HG03520 (cell line): ENCODE data around the gene SLC28A3.

Experiments
- ATAC-seq: cut with Tn5 transposase; IDR thresholded peaks from one replicate; pipeline ENCODE4 v1.9.1; 2021; ENCODE audit warnings: mild to moderate bottlenecking, moderate library complexity; ENCODE audit not compliant: unreplicated experiment

Gene SLC28A3

DNA sequence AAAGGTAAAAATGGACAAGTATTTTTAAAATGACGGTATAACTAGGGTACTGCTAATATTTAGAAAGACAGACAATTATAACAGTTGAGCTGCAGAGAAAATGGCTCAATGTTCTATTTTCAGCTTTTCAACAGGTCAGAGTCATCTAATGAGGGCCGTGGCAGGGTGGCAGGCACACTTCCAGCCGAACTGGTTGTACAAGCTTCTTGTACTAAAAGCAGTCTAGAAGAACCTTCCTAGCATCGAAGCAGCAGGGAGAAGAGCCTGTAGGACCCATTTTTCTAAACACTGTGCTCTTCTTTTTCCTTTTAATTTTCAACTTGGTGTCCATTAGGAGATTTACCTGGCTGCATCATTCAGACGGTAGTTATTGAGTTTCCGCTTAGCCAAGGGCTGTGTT lies 85.6 kb downstream of the SLC28A3 start:
- ATAC-seq: no peak

DNA sequence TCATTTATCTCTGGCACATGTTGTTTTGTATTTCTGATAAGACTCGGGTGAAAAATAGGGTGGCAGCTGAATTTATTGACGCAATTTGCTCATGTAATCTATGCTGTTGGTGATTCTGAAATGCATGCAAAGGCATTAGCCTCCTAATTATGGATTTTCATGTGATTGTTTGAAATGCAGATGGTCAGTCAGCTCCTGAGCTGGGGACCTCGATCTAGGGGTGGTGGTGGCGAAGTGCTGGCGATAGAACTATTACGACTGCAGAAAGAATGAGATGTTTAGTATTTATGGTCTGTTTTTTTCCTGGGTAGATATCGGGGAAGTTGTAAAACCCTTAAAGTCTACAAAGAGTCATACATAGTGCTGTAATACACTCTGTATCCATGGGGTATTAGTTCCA lies 88.6 kb downstream of the SLC28A3 start:
- no peak for ATAC-seq

DNA sequence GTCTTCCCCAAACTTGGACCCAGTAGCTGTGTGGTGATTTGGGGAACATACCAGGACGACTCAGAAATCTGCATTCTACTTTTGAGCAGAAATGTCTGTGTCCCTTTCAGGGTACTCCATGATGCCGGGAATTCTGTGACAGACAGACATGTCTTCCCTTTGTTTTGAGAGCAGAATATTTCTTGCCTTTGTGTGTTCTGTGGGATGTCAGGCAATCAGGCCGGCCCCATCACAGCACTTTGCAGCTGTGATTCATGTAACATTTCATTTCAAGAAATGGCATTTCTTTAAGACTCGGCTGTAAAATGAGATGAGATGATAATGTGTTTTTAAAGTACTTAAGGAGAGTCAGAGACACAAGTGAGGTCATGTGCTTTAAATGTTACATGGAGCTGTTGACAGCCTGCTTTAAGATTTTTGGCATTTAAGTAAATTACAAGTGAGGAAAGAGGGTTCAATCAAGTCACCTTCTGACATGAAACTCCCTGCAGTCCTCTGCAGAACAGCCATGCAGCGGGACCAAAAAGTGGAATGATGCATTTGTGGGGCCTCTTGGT lies 98.7 kb downstream of the SLC28A3 start:
- ATAC-seq: no peak

GRCh38 chr9:84239343-84239742 lies 101.2 kb downstream of the SLC28A3 start:
- ATAC-seq: no peak

- no peak for ATAC-seq
Observed at GRCh38 chr9:84238652-84239051, 101.9 kb downstream of the SLC28A3 start.

DNA sequence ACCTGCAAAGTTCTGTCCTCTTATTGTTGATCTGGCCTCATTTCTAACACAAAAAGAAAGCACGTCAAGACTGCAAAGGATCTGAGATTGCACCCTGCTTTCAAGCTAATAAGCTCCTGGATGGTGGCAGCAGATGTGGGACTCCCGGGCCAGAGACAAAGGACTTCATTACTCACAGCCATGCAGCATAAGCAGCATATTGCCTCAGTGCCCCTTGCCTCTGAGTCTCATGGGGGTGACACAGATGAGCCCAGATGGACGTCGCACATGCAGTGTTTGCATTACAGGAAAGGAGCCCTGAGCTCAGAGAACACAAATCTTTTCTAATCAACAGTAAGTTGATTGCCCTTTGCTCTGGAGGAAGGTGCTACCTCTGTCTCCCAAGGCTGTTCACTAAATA lies 105.0 kb downstream of the SLC28A3 start:
- no peak for ATAC-seq

DNA sequence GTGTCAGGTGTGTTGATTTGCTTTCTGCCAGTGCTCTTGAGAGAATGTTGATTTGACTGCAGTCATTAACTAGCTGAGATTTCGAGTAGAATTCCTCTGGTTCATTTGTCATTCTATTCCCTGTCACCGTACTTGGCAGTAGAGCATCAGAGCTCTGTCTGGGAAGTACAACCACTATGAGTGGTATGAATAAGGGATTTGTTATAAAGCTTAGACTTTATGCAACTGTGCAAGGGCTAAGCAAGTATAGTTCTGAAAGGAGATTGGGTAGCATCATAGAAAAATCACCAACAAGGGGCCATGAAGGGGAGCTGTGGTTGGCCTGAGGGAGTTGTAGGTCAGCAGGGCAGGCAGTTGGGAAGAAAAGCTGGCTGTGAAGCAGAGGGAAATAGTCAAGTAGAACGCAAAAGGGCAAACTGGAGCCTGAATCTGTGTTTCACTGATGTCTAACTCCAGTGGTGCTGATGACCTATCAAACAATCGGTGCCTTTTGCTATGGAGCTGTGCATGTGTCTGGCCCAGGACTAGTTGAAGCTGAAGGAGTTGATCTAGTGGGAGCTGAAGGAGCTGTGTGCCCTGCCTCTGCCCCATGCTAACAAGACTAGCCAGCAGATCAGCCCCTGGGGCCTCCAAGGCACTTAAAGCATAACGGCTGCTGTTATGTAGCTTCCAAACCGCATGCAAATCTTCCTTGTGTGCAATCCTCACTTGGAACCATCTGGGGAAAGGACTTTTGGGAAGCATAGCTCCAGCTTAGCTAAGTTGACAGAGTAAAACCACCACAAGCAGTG lies 110.0 kb downstream of the SLC28A3 start:
- no peak for ATAC-seq

DNA sequence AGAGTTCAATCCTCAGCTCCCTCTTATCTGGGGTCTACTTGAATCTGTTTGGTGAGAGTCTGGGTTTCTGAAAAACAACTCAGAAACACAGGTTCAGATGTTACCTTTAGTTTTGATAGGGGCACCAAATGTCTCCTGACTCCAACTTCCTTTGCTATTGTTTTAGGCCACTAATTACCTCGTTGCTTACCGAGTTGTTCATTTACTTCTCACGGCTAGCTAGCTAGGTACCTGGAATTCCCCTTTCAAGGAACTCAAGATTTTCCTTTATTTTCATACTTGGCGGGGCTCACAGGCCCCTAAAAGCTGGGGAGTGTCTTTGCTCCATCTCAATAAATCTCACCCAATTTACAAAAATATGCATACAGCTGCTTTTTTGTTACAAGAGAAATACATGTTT lies 111.4 kb downstream of the SLC28A3 start:
- ATAC-seq: no peak

DNA sequence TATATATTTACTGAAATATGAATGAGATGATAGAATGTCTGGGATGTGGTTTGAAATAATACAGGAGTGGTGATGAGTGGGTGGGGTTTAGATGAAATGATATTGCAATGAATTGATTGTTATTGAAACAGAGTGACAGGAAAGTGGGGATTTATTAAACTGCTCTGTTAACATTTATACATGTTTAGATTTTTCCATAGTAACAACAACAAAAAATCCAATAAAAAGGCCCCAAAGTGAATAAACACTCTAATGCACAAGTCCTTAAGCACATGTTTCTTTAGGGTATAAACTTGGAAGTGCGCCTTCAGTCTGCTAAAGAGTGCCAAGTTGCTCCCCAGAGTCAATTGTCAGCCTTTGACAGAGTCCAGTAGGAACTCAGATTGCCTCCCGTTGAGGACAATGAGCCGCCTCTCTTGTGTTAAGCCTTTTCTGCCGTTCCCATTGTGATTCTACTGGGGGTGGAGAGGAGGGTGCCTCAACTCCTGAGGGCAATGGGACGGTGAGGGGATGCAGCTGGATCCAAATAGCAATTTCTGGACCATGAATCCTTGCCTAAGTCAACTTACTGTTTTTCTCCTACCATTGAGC lies 112.3 kb downstream of the SLC28A3 start:
- ATAC-seq: no peak

- no peak for ATAC-seq
Observed at GRCh38 chr9:84226126-84226525, 114.4 kb downstream of the SLC28A3 start.
